ENCODE data around the gene LRP8.
"Not testable (repeated sequence)": the region's sequence is repeated elsewhere in the genome, so short reads cannot be mapped to it uniquely, and the experiment has no call there.

Gene LRP8

DNA sequence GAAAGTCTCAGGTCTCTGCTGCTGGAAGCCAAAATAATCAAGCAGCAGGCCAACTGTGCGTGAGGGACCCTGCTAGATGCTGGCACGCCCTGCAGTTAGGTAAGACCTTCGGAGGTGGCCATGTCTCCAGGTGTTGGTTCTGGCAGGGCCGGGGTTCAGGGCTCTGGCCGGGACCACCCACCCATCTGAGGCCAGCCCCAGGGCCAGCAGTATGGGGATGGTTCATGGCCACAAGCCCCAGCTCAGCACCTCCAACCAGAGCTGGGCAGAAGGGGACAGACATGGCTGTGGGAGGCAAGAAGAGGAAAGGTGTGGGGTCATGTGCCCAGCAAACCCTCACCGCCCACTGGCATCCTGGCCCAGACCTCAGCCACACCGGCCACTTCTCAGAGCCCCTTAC, 23.3 kb downstream of the LRP8 start:
- DNase-seq (ENCODE audit: low spot score): no peak

DNA sequence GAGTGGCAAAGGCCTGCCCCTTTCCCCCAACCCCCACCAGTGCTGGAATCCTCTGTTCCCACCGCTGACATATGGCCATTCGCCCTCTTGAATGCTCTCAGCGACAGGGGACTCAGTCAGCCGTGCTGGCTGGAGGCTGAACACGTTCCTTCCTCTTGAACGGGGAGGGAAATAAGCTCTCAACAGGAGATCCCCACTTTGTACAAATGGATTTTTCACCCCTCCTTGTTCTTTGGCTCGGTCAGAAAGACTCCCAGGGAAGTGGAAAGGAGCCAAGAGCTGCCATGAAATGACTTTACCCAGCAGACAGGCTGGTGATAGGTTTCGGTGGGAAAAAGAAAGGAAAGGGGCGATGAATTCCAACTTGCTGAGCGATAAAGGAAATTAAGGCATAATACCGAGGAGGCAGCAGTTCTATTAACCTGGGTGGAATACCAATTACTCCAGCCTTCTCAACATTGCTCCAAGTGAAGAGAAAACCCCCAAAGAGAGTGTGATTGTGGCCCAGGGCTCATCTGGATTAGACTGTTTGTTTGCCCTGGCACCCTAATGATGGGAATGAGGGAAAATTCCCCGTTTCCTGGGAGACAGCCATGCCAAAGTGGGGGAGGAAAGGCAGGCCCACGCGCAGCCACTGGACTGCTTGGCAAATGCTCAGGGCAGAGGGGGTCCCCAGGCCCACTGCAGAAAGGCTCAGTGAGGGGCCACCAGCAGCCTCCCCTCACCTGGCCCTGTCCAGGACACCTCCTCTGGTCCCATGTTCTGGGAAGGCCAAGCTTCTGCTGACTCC, 23.9 kb downstream of the LRP8 start:
- no peak for DNase-seq (ENCODE audit: low spot score)

DNA sequence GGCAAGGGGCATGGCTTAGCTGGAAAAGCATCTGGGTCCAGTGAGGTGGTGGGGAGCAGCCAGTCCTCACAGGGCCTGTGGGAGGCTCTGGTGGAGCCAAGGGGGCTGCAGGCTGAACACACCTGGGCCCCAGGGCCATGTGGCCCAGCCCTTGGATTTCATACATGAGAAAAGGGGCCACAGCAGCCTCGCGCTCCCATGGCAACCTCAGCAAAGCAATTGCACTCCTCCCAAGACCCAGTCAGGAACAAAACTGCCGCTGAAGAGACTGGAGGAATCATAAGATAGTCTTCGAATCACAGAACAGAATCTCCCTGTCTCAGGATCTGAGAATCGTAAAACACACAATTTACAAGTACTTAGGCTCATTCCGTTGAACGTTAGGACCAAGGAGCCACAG, 24.6 kb downstream of the LRP8 start:
- DNase-seq (ENCODE audit: low spot score): no peak

DNA sequence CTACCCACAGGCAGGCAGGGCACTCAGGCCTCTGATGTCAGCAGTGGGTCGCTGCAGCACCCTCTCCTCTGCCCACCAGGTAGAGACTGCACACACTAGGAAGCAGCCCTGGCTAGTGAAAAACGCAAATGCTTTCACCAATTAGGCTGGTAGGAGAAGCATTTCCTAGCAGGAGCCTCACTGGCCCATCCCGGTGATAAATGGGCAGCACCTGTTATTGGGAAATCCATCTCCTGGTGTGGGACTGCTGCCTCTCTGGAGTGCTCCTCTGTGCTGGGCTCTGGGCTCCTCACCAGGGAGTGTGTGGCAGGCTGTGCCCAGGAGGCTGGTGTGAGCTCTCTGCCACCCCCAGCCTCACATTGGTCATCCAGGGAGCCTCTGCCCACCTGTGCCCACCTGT, 28.6 kb downstream of the LRP8 start:
- no peak for DNase-seq (ENCODE audit: low spot score)

DNA sequence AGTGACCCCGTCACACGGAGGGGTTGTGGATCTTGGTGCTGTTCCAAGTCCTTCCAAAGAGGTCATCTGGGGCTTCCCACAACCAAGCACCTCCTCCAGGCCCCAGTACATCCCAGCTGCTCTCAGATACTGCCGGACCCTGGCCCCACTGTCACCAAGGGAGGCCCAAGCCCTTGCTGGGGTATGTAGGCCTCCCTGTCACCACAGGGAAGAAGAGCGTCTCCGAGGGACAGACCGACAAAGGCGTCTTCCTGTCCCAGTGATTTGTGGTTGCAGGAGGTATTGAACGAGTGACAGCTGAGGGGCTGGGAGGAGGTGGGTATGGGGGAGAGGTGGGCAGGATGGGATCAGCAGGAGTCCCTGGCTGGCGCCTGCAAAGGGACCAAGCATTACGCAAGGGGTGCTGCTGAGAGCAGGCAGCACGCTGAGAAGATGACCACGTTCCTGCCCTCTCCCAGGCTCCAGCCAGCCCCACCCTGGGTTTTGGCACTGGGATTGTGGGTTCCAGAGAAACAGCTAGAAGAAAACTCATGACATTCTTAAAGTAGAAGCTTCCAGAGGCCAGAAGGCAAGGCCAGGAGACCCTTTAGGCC, 29.7 kb downstream of the LRP8 start:
- no peak for DNase-seq (ENCODE audit: low spot score)

DNA sequence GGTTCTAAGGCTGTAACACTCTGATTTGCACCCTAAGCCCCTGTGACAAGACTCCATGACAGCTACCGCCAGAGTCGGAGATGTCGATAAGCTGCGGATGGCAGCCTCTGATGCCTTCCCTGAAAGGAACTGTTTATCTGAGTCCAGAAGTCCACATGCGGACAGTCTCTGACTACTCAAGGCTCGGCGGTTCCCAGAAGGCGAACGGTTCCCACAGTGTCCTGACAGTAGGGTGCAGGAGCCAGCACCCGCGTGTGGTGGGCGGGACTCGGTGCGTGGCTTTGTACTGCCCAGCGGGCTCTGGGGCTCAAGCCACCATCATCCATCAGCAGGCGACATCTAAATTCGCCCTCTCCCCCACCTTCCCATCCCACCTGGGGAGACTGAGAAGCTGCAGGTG, 30.7 kb downstream of the LRP8 start:
- DNase-seq (ENCODE audit: low spot score): no peak

DNA sequence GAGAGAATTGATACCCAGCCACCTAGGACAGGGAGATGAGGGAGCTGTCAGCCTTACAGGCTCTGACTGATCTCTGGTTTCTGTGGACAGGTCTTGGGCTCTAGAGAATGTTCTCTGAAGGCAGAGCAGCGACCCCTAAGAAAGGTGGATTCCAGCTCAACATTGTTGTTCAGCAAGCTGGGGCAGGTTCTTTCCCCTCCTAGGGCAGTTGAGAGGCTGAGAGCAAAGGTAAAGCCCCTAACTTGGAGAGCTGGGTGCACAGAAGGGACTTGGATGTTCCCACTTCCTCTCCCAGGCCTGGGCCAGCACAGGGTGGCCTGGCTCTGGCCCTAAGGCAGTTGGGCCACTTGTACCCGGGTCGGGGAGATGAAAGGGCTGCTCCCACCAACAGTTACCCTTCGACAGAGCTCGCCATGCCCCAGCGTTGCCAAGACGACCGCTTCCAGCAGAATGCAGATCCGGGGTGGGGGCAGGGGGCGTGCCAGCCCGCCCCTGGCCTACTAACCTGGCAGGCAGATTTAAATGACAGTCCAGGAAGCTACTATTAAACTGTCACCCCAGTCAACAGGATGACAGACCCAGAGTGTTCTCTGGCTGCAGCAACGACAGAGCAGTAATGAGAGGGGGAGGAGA, 31.6 kb downstream of the LRP8 start:
- DNase-seq (ENCODE audit: low spot score): no peak

DNA sequence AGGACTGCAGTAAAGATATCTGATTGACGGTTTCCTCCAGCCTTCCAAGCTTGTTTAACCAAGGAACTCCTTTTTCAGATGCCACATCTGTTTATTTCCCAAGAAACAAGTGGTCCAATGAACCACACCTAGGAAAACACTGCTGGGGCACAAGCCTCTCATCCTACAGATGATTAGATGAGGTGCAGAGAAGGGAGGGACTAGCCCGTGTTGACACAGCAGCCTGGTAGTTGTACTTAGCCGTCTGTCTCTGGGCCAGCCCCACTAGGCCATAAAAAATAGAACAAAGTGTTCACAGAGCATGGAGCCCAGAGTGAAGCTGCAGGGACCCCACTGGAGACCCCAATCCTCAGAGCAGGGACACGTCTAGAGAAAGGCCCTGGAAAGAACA, 32.1 kb downstream of the LRP8 start:
- no peak for DNase-seq (ENCODE audit: low spot score)

DNA sequence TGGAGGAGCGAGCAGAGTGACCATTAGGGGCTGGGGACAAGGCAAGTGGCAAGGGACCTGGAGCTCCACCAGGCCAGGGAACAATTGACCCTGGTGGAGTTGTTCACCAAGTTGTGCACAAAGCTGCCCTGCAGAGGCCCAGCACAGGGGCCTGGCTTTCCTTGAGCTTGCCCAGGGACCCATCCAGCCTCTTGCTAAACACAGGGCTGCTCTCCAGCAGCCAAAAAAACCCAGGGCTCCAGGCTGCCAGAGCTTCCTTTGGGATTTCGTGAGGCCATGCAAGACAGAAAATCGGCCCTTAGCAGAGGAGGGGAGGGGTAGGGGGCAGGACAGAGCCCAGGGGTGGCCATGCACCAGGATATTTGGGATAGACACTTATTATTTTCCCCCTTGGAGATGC, 32.6 kb downstream of the LRP8 start:
- DNase-seq (ENCODE audit: low spot score): no peak

DNA sequence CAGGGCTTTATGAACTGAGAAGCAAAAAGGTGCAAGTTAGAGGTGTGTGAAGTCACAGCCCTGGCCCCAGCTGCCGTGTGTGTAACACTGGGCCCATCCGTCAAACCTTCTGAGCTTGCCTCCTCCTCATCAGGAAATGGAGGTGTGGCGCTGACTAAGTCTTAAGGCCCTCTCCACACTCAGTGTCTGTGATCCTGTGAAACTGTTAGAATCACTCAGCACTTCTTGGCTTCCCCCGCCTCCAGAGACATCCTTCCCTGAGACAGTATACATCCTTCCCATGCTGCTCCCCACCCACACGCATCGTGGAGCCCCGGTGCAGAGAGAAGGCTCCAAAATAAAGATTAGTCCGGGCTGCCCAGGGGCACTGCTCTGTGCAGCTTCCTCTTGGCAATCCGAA, 33.3 kb downstream of the LRP8 start:
- peak; percentile 72 for DNase-seq (ENCODE audit: low spot score)

DNA sequence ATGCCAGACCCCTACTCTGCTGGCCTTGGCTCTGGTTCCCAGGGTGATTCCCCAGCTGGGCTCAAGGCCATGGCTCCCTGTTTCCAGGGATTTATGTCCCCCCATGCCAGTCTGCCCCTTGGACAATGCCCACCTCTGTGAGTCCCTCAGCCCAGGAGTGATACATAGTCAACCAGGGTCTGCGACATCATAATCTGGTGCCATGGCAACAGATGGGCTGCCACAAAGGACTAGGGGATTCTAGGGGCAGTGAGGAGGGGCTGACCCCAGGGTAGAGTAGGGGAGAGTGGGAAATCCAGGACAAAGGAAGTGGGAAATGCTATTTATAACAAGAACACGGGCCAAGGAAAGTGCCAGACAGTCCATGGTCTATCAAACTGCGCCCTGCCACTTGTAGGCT, 33.8 kb downstream of the LRP8 start:
- DNase-seq (ENCODE audit: low spot score): no peak

DNA sequence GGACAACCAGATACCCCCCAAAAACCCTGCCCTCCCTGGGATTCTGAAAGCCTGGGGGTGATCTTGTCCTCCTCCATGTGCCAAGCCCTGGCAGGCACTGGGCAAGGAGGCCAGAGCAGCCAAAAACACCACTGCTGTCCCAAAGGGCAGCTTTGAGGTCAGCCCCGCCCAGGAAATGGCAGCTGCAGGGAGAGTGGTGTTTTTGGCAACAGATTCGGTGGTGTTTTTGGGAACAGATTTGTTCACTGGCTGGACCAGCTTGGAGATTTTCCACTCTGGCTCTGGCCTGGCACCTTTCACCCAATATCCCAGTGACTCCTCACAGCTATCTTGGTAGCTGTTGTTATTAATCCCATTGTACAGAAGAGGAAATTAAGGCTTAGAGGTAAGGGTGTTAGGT, 34.7 kb downstream of the LRP8 start:
- DNase-seq (ENCODE audit: low spot score): no peak

DNA sequence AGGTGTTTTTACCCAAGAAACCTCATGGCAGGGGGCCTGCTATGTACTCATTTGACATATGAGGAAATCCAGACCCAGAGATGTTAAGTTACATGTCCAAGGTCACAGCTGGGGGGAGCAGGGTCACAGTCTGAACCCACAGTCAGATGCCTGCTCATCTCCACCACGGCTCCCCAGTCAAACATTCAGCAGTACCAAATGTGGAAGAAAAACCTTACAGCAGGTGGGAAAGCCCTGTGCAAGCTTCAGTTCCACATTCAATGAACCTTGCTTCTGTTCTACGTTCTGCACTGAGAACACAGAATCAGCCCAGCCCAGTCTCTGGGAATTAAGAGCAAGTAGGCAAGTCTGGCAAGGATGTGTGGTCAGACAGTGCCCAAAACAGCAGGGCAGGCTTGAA, 35.2 kb downstream of the LRP8 start:
- no peak for DNase-seq (ENCODE audit: low spot score)

DNA sequence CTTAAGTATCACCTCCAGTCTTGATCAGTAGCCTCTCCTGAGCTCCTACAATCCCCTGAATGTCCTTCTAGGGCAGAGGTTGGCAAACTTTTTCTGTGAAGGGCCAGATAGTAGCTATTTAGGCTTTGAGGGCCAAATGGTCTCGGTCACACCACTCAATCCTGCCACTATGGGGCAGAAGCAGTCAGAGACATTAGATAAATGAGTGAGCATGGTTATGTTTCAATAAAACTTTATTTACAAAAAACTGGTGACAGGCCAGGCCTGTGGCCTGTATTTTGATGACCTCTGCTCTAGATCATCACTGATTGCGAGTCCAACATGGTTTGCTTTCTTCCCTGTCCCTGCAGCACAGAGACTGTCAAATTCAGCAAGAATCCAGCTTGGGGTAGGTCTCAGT, 36.3 kb downstream of the LRP8 start:
- no peak for DNase-seq (ENCODE audit: low spot score)

DNA sequence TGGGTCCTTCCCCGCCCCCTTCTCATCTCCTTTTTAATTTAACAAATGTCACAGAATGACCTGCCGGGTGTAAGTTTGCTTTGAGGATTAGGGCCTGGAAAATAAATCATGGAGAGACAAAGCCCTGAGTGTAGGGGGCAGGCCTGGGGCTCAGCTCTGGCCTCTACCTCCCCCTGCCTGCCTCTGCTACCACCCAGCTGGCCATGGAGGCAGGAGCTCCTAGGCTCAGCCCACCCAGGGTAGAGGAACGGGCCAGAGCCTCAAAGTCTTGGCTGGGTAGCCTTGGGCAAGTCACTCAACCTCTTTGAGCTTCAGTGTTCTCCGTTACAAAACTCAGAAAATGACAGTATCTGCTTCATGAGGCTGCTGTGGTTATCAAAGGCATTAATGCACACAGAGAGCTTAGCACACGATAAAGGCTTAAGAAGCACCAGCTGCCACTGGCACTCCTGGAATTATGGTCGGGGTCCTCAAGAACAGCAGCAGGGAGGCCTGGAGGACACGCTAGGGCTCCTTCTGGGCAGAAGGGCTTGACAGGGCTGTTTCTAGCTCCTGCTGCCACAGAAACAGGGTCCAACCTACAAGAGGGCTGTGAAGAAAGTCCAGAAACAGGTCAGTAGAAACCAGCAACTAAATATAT, 39.0 kb downstream of the LRP8 start:
- DNase-seq (ENCODE audit: low spot score): no peak

DNA sequence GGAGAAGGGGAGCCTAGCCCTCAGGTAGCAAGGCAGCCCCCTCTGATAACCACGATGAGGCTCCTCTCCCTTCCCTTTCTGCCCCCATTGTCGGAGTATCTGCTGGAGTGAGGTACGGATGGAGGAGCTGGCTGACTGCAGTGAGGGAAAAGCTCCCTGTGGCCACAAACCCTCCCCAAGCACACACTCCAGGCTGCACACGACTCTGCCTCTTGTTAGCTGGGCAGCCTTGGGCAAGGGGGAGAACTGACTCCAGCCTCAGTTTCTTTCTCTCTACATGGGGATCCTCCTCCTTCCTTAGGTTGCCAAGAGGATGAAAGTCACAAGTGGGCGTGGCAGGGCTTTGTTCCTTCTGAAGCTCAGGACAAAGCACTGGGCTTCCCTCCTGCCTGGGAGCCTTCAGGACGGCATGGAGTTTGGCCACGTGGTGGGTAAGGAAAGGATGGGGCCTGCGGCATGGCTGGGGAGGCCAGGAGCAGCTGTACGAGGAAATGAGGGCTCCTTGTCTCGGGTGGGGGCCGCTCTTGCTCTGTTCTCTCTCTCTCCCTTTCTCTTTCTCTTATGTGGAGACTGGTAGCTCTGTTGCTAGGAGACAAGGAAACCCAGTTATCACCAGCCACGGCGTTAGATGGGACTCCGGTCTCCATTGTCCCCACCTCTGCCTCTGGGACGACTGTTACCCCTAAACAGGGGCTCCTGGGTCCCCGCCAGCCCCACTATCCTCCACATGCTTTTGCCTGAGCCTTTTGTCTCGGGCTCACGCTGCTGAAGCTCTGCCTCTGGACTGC, 39.7 kb downstream of the LRP8 start:
- no peak for DNase-seq (ENCODE audit: low spot score)

DNA sequence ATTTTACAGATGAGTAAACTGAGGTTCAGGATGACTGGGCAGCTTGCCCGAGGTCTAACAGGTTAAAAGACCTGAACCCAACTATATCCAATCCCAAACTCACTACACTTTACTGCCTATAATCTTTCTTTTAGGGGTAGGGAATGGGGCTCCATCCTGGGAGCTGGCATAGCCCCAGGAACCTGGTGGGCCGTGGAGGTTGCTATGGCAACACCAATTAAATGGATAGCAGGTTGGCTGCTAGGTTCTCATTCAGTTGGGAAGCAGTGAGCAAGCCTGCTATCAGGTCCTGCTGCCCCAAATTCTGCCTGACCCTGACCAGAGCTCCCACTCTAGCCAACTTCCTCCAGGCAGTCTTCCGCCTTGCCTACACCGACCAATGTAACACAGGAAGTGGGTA, 40.9 kb downstream of the LRP8 start:
- no peak for DNase-seq (ENCODE audit: low spot score)

DNA sequence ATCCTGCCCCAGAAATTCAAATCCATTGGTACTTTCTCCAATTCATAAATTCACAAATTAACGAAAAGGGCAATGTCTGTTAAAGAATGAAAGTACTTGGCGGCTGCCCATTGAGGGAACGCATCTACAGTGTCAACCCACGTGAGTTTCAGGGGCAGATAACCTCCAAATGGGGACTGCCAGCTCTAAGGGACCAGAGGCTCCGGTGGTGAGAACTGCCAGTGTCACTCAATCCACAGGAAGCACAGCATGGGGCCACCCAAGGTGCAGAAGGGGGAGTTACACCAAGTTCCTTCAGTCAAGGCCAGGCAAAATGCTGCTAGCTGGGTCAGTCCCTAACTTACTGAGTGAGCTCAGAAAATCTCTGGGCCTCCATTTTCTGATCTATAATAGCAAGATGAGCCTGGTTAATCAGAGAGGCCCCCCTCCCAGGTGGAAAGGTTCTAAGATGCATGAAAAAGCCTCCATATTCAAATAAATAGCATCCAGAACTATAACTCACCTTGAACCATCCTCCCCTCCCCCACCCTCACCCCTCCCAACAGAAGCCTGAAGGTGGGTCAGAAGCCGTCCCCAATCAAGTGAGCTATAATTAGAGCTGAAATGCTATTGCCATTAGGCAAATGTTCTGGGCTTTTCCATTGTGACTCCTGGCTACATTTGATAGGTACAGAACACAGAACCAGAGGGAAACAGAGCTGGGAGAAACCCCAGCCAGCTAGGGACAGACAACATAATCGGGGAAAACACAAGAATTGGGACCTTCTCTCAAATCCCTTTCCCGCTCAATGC, 41.7 kb downstream of the LRP8 start:
- no peak for DNase-seq (ENCODE audit: low spot score)

DNA sequence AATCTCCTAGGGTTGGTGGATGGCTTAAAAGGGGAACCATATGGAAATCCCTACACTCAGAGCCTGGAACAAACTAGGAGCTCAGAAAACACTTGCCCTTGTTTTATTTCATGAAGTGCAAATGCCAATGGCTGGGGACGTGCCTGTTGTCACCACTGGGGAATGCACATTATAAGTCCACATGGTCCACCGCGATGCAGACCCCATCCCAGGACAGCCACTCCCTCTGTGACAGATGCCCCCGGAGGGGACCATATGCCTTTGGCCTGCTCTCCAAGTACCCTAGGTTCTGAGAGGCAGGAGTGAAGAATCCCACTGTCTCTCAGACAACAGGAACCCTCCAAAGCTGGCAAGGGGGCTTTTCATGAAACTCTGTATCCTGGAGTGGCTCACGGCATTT, 42.3 kb downstream of the LRP8 start:
- no peak for DNase-seq (ENCODE audit: low spot score)

DNA sequence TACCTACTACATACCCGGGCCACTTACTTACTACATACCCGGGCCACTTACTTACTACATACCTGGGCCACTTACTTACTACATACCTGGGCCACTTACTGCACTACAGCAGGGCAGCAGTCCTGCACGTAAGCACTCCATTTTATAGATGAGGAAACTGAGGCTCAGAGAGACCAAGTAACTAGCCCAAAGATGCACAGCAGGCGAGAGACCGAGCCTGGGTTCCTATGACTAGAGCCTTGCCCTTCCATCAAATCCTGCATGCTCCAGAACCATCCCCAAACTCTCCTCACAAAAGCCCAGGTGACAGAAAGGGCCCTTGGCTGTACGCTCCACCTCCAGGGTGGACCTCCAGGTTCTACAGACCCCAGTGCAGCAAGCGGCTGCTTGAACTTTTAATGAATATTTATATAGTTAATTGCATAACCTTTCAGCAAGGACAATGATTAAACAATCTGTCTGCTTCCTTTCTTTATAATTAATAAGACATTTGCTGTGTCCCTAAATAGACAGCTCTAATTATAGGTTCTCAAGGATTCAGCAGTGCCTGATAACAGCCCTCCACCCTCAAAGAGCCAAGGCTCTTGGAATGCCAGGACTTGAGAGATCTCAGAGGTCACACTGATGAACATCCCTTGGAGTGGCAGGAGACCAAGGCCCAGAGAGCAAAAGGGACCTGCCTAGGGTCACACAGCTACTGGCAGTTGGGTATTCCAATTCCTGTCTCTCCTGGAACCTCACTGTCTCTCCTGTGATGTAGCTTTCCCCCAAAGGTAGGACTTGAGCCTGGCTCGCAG, 43.4 kb downstream of the LRP8 start:
- DNase-seq (ENCODE audit: low spot score): no peak

DNA sequence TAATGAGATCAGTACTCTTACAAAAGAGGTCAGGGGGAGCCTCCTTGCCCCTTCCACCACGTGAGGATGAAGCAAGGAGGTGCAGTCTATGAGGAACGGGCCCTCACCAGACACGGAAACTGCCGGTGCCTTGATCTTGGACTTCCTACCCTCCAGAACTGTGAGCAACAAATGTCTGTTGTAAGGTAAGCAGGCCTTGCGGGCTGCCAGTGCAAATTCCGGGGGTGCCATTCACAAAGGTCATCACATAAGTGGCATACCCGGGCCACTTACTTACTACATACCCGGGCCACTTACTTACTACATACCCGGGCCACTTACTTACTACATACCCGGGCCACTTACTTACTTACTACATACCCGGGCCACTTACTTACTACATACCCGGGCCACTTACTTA, 44.7 kb downstream of the LRP8 start:
- not testable (repeated sequence) for DNase-seq (ENCODE audit: low spot score)
